DLD1 (cell line): ENCODE measurements around the gene CEP85.

ENCODE experiments used
- in situ Hi-C: cut with HindIII; loops from 2 replicates; pipeline ENCODE4 v1.10.0; 2017; ENCODE audit warnings: low sequenced_read_pairs

The CEP85 gene

DNA sequence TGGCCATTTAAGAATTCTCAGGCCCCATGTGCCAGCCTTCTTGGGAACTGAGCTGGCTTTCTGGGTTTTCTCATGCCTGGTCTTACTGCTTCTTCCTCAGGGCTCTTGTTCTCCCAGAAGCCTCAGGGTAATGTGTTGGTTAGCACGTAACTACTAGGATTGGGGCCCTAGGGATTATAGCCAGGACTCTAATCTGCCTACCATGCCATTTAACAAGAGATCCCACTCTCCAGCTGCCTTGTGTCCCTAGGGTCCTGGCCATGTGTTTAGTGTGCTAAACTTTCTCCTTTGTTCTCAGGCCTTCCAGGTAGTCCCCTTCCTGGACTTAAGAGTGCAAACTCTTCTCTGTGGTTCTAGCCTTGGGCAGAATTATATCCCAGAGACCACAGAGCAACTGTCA lies 43.7 kb downstream of the CEP85 start:
- in situ Hi-C loops: loop anchor here (5.0 kb wide), 1 partner anchor 65 kb away; no protein-coding TSS in a partner anchor

DNA sequence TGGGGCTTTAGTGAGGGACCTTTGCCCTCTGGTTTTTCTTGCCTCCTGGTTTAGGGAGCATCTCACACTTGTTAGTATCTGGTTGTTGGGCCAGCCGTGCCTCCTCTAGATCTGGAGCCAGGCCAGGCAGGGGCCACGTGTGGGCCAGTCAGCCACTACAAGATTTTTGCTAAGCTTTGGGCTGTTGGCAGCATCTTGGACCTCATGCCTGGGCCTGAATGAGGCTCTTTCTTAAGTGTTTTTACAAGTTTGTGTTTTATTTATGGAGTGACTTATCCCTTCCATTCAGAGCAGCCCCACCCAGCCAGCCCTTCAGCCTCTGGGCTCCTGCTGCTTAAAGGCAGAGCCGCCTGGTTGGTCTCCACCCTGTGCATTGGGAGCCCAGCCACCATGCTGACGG lies 44.3 kb downstream of the CEP85 start:
- in situ Hi-C loops: loop anchor here (5.0 kb wide), 1 partner anchor 64 kb away; no protein-coding TSS in a partner anchor

DNA sequence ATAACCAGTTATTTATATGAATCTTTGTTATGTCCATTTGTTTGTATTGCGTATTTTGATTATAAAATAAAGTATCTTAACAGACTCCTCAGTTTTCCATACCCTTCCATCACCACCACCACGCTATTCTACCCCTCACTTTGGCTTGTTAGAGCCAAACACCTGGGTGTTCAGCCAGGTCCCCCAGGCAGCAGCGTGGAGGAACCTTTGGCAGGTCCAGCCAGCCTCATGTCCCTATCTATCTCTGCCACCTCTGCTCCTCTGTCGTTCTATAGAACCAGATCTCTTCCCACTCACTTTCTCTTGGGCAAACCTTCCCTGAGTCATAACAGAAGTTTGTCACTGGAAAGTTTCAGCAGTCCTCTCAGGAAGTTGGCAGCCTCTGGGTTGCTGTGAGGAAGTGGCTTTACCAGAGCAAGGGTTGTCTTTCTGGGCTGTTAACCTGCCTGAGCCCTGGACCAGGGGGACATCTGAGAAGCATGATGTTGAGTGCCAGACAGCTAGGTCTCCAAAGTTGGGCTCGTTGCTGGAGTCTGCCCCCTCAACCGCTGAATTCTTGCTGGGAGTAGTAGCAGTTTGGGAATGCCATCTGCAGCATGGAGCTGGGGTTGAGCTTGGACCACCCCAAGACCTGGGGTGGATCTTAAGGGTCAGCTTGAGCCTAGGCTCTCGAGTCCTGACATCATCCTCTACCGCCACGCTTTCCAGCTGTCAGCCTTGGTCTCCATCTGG lies 44.9 kb downstream of the CEP85 start:
- in situ Hi-C loops: loop anchor here (5.0 kb wide), 1 partner anchor 63 kb away; no protein-coding TSS in a partner anchor

DNA sequence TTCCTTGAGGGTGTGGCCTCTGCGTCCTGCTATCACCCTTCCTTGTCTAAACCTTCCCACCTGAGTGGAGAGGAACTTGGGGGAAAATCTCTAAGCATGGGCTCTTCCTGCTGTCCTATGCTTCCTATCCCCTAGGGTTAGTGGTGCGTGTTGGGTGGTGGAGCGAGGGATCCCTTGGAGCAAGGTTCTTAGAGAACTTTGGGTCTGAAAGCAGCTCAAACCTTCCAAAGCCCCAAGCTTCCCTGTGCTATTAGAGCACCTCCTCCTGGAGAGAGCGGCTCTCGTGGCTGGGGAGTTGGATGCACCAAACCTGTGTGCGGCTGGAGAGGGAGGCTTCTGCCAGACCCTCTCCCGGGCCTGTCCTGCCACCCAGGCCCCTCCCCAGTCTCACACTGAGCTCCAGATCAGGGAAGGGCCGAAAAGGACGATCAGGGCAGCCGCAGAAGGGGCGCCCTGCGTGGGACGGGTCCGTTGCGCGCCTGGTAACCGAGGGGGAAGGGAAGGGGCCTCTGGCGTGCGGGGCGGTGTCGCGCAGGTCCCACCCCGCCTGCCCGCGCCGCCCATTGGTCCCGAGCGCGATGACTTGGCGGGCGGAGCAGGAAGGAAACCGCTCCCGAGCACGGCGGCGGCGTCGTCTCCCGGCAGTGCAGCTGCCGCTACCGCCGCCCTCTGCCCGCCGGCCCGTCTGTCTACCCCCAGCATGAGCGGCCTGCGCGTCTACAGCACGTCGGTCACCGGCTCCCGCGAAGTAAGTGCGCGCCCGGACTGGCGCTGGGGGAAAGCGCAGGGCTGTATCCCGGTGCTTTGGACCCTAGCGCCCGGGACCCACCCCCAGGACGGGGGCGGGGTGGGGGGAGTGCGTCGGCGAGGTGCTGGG lies 45.7 kb downstream of the CEP85 start, which contains the start of gene SH3BGRL3:
Gene SH3BGRL3, plus strand, starts transcription at position 631 of the 877 bp plus-strand sequence. Its CDS starts 70 bp downstream, at position 701.
- in situ Hi-C loops: loop anchor here (5.0 kb wide), 1 partner anchor 63 kb away; no protein-coding TSS in a partner anchor

DNA sequence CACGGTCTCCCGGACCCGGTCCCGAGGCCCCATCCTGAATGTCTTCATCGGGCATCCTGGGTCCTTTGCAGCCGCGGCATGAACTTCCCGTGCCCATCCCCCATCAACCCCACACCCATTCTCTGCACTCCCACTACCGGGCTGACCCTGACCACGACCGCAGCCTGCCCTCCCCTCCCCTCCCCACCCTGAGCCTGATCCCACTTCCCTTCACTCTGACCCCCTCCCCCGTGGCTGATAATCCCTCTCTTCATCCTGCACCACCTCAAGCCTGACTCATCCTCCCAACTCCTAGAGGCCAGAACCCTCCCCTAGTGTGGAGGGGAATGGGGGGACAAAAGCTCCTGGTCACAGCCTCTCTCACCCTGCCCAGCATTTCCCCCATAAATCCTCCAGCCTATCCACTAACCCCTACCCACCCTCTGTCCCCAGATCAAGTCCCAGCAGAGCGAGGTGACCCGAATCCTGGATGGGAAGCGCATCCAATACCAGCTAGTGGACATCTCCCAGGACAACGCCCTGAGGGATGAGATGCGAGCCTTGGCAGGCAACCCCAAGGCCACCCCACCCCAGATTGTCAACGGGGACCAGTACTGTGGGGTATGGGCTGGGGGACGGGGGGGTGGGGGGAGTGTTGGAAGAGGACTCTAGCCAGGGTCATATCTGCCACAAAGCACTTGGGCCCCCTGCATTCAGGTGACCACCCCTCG lies 46.5 kb downstream of the CEP85 start:
- in situ Hi-C loops: no loop called here

DNA sequence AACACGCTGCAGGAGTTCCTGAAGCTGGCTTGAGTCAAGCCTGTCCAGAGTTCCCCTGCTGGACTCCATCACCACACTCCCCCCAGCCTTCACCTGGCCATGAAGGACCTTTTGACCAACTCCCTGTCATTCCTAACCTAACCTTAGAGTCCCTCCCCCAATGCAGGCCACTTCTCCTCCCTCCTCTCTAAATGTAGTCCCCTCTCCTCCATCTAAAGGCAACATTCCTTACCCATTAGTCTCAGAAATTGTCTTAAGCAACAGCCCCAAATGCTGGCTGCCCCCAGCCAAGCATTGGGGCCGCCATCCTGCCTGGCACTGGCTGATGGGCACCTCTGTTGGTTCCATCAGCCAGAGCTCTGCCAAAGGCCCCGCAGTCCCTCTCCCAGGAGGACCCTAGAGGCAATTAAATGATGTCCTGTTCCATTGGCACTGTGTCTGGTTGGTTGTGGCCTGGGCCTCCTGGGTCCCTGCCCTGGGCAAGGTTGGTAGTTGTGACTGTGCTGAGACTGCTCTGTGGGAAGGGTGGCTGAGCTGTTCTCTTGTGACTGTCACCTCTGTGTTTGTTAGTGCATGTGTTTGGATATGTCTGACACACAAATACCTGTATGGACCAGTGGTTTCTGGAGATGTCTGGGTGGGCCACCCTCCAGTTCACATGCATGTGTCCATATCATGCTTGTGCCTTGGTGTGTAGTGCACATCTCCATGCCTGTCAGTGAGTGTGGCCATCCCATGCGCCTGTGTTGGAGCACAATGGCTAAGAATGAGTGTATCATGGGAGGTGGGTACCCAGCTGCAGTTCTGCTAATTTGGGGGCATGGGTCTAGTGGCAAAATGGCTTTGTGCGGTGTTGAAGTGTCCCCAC lies 47.3 kb downstream of the CEP85 start:
- in situ Hi-C loops: no loop called here

DNA sequence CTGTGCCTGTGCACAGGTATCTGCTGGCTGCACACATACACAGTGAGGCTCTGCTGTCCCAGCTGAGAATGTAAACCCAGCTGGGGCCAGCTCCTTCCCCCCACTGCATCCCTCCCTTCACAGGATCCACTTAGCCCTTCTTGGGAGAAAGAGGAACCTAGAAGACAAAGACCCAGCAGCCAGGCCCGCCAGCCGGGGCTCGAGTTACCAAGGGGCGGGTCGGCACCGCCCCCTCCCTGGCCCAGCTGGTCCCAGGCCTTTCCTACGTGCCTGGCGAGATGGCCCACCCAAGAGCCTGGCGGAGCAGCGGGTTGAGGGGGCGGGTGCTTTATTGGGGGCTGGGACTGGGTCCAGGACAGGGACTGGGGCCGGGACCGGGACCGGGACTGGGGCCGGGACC lies 48.0 kb downstream of the CEP85 start:
- in situ Hi-C loops: no loop called here

DNA sequence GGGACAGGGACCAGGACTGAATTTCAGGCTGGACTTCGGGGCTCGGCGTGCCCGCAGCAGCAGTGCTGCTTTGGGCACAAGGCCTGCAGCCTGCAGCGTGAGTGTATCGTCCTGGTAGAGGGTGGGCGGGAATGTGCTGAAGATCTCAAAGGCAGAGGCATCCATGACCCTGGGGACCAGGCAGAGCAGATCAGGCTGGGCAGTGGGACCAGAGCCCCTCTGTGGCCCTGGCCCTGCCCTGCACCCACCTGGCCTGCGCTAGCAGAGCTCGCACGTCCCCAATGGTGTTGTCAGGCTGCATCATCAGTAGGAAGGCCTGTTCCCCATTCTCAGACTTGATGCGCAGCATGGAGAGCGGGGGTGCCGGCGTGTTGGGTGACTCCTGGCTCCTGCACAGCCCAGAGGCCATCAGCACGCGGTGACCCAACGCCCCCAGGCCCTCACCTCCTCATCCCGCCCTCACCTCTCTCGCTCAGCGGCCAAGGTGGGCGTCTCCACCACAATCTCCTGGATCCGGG lies 48.5 kb downstream of the CEP85 start:
- in situ Hi-C loops: no loop called here

DNA sequence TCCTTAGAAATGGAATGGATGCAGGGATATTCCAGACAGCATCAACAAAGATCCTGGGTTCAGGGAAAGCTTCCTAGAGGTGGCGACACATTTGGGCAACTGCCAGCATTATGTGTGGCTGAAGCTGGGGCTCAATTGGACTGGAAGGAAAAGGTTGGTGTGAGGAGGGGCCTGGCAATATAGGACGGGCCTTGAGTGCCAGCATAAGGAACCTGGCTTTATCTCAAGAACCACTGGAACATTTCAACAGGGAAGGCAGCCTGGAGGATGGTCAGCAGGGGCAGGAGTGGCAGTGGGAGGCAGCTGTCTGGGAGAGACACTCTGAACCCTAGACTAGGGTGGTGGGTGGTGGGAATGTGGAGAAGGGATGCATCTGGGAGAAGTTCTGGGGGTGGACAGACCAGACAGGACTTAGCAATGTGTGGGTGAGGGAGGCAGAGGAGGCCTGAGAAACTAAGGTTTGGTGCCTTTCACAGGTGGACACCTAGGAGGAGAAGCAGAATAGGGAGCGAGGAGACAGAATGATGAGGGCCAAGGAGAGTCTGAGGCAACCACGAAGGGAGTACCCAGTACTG lies 49.4 kb downstream of the CEP85 start:
- in situ Hi-C loops: no loop called here

DNA sequence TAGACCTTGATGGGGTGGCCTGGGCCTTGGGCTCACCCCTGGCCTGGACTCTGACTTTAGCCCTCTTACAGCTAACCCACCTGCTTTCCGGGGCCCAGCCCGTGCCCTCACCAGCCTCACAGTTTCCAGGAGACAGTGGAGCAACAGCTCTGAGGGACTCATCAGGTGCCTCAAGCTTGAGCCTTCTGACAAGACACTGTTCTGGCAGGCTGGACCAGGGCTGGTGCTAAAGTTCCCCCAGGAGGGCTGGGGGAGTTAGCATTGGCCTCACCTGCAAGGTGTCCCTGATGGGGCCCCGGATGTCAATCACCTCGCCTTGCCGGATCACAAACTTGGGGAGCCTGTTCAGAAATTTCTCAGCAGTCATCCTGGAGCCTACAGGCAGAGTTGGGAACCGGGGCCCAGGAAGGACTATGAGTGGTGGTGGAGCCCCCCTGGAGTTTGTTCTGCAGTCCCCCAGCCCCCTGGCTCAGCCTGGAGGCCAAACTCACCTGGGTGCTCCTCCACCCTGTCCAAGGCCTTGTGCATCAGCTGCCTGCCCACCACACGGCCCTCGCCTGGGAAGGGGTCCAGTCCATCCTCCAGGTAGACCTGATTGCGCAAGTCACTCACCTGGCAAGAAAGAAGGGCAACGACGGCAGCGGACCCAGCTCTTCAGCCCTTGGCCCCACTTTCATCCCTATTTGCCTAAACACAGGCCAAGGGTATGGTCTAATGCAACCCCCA lies 50.0 kb downstream of the CEP85 start:
- in situ Hi-C loops: no loop called here

DNA sequence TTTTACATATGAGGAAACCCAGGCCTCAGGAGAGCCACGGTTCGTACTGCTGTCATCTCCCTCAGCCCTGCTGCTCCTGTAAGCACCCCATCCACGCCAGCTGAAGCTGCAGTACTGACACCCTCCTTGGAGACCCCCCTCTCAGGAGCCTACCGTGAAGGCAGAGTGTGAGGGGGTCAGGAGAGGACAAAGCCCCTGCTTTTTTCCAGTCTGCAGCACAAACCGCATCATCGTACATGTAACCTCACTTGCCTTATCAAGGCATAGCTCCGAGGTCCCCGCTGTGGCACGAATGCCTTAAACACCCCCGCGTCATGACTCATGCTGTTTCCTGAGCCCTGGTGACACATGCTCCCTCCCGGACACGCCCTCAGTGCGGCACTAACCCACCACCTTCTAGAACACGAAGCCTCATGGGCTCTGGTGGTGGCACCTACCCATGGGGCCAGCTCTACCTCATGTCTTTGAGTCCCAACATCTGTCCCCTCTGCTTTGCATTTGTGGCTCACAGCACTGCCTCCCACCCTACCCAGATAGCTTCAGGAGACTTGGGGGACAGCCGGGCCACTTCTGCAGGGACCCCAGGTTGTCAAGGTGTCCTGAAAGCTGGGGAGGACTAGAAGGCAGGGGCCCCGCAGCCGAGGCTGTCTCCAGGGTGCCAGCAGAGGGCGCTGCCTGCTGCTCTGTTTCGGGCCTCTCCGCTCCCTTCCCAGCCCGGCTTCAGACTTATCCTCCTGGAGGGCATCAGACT lies 50.8 kb downstream of the CEP85 start:
- in situ Hi-C loops: no loop called here

DNA sequence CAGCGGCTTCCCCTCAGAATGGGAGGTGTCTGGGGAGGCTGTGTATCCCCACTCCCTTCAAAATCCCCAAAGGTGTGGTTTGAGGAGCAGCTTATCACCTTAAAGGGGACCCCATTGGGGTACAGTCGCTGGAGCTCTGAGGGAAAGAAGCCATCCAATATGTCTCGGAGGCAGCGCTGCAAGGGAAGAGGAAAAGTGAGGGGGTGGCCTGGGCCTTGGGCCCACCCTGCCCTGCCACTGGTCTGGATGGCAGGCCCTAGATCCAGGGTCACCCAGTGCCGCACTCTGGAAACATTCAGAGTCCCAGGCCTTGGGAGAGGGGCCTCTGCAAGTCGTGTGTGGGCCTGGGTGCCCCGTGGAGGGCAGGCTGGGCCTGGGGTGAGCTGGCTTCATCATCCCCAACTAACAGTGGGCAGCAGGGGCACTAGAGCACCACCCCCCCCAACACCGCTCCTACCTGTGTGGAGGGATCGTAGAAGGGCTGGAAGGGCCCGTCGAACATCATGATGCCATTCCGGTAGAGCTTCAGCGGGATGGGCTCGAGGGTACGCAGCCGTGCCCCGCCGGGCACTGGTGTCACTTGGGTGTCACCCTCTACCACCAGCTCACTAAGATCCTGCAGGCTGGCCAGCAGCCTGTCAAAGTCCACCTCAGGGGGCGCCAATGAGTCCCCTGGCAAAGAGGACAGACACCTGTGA lies 51.5 kb downstream of the CEP85 start:
- in situ Hi-C loops: no loop called here

DNA sequence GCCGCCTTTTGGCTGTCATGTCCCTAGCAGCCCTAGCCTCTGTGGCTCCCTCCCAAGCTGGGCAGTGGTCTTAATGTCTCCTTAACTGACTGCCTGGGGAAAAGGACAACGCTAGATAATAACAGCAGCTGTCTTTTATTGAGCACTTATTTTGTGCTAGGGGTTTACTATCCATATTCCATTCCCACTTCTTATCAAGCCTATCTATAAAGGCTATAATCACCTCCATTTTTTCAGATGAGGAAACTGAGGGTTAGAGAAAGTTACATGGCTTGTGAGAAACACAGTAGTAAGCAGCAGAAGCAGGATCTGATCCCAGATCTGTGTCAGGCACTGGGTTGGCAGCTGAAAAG lies 52.0 kb downstream of the CEP85 start:
- in situ Hi-C loops: no loop called here

DNA sequence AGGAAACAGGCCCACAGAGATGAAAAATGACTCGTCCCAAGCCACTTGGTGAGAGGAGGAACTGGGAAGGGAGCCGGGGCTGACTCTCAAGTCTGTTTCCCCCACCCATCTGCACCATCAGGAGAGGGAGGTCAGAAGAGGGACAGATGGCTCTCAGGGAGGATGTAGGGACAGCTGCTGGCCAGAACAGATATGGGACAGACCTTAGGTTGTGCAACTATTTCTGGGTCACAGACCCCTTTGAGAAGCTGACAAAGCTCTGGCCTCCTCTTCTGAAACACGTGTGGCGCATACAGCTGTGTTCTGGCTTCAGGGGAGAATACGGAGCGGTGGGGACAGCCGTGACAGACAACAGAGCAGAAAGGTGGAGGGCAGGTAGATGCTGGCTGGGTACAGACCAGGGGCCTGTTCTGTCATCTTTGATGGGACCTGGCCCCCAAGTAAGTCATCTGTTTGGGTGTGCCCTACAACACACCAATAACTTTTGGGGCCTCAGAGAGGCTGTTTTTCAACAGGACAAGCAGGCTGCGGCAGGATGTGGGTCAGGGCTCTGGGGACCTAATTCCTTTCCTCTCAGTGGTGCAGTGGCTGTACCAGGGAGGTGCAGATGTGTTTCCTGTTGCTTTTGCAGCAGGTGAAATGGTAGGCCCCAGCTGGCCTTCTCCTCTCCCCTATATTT lies 53.2 kb downstream of the CEP85 start:
- in situ Hi-C loops: no loop called here

DNA sequence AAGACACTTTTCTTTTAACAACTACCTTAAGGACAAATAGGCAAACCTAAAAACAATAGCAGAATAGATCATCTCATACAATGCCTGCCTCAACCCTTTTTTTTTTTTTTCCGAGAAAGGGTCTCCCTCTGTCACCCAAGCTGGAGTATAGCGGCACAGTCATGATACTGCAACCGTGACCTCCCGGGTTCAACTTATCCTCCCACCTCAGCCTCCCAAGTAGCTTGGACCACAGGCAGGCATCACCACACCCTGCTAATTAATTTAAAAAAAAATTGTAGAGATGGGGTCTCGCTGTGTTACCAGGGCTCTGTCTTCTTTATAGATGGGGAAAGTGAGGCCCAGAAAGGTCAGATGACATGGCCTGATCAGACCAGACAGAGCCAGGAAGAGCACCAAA lies 53.8 kb downstream of the CEP85 start:
- in situ Hi-C loops: no loop called here

DNA sequence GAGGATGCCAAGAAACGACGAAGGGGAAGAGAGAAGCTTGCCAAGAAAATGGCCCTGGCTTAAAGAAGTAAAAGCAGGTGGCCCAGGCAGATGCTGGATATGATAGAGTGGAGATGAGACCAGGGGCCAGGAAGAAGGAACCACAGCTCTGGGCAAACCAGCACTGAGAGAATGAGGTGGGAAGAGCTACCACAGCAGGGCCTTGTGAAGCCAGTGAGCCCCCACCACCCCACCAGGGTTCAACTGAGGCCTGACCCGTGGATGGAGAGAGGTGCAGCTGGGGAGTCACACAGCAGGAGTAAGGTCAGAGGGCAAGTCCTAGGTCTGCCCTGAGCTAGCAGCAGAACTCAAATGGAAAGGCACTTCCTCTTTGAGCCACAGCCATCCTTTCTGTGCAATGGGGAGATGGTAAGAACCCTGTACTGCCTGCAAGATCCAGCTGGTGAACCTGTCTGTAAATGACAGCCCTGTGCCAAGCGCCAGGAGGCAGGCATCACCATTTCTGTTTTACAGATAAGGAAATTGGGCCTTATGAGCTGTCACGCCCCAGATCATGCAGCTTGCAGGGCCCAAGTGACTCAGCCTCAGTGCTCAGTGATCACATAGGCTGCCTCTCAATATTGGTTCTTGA lies 54.4 kb downstream of the CEP85 start:
- in situ Hi-C loops: no loop called here
